ENCODE data around the gene CCDC149.

Gene CCDC149

DNA sequence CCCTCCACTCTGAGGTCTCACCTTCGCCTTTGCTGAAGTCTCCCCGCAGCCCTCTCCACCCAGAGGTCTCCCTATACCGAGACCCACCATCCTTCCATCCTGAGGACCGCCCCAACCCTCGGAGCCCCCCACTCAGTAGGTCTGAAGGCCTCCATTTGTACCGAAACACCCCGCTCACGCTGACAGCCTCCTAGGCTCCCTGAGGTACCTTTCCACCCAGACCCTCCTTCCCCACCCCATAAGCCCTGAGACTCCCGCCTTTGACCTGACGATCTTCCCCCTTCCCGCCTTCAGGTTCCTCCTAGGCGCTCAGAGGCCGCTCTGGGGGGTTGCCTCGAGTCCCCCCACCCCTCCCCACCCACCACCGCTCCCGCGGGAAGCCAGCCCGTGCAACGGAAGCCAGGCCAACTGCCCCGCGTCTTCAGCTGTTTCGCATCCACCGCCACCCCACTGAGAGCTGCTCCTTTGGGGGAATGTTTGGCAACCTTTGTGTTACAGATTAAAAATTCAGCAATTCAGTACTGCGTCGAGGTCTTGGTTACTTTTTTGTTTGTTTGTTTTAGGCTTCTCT is 112.4 kb downstream of the CCDC149 start:
- ChIA-PET CTCF (no interaction called here), POLR2A (interaction anchor here (0.7 kb wide), 1 partner anchor 328 kb away, joined by 3 read pairs; no protein-coding TSS in a partner anchor)
- DNase-seq, result peak in 2 of 3 donors; percentile 35 to 41
- Histone ChIP-seq H3K9me3 (ENCODE audit: control extremely low read depth in 1 of 5, control insufficient read depth in 4 of 5, insufficient read depth in 2 of 5, low read depth in 1 of 5, low read length in 4 of 5) (no peaks in the 10 kb centered on the region), H3K36me3 (ENCODE audit: control insufficient read depth in 4 of 4, insufficient read depth in 4 of 4, low read length in 3 of 4) (no peaks in the 10 kb centered on the region), H3K27me3 (replicated peaks in 2 of 5; ENCODE audit: control insufficient read depth in 4 of 5, insufficient read depth in 5 of 5, low read length in 4 of 5) (peaks cover 0 to 65% (median 42%) of the 10 kb centered on the region in 5 experiments), H3K4me1 (ENCODE audit: control extremely low read depth in 1 of 4, control insufficient read depth in 4 of 4, insufficient read depth in 4 of 4, low read length in 3 of 4) (peaks cover 0 to 14% (median 6%) of the 10 kb centered on the region in 4 experiments), H3K27ac (ENCODE audit: insufficient read depth in 1 of 2, low read depth in 1 of 2, low read length in 2 of 2, poor library complexity in 1 of 2, severe bottlenecking in 2 of 2) (no peak overlapping the region), H3K4me3 (ENCODE audit: control insufficient read depth in 1 of 7, extremely low read depth in 1 of 7, insufficient read depth in 4 of 7, low read depth in 2 of 7, low read length in 6 of 7) (peak overlapping the region in 5 of 7 experiments; percentile 23 to 65 (median 48))
- 8% methylated on average over 12 of the region's 25 CpGs for WGBS (ENCODE audit: insufficient coverage)

GRCh38 chr4:24799544-24800324 is 113.1 kb downstream of the CCDC149 start:
- H3K4me3 ChIP-seq (ENCODE audit: control insufficient read depth in 1 of 7, extremely low read depth in 1 of 7, insufficient read depth in 4 of 7, low read depth in 2 of 7, low read length in 6 of 7), result peak overlapping the region in 5 of 7 experiments; percentile 23 to 65 (median 48)
- ChIA-PET CTCF (no interaction called here), POLR2A (interaction anchor here (0.7 kb wide), 1 partner anchor 327 kb away, joined by 3 read pairs; no protein-coding TSS in a partner anchor)
- 12% methylated on average over 65 of the region's 103 CpGs for WGBS (ENCODE audit: insufficient coverage)
- peak in 2 of 3 donors; percentile 19 to 39 for DNase-seq
- H3K27me3 ChIP-seq (replicated peaks in 2 of 5; ENCODE audit: control insufficient read depth in 4 of 5, insufficient read depth in 5 of 5, low read length in 4 of 5), result peaks cover 0 to 71% (median 42%) of the 10 kb centered on the region in 5 experiments
- peaks cover 0 to 14% (median 6%) of the 10 kb centered on the region in 4 experiments for H3K4me1 ChIP-seq (ENCODE audit: control extremely low read depth in 1 of 4, control insufficient read depth in 4 of 4, insufficient read depth in 4 of 4, low read length in 3 of 4)
- H3K9me3 ChIP-seq (ENCODE audit: control extremely low read depth in 1 of 5, control insufficient read depth in 4 of 5, insufficient read depth in 2 of 5, low read depth in 1 of 5, low read length in 4 of 5), result no peaks in the 10 kb centered on the region
- H3K27ac ChIP-seq (ENCODE audit: insufficient read depth in 1 of 2, low read depth in 1 of 2, low read length in 2 of 2, poor library complexity in 1 of 2, severe bottlenecking in 2 of 2), result no peak overlapping the region
- H3K36me3 ChIP-seq (ENCODE audit: control insufficient read depth in 4 of 4, insufficient read depth in 4 of 4, low read length in 3 of 4), result no peaks in the 10 kb centered on the region

- Histone ChIP-seq H3K27ac (ENCODE audit: insufficient read depth in 1 of 2, low read depth in 1 of 2, low read length in 2 of 2, poor library complexity in 1 of 2, severe bottlenecking in 2 of 2) (no peak overlapping the region), H3K4me3 (ENCODE audit: control insufficient read depth in 1 of 7, extremely low read depth in 1 of 7, insufficient read depth in 4 of 7, low read depth in 2 of 7, low read length in 6 of 7) (no peak overlapping the region), H3K9me3 (ENCODE audit: control extremely low read depth in 1 of 5, control insufficient read depth in 4 of 5, insufficient read depth in 2 of 5, low read depth in 1 of 5, low read length in 4 of 5) (no peaks in the 10 kb centered on the region), H3K36me3 (ENCODE audit: control insufficient read depth in 4 of 4, insufficient read depth in 4 of 4, low read length in 3 of 4) (no peaks in the 10 kb centered on the region), H3K27me3 (replicated peaks in 2 of 5; ENCODE audit: control insufficient read depth in 4 of 5, insufficient read depth in 5 of 5, low read length in 4 of 5) (peaks cover 0 to 71% (median 46%) of the 10 kb centered on the region in 5 experiments), H3K4me1 (ENCODE audit: control extremely low read depth in 1 of 4, control insufficient read depth in 4 of 4, insufficient read depth in 4 of 4, low read length in 3 of 4) (peaks cover 0 to 16% (median 8%) of the 10 kb centered on the region in 4 experiments)
- ChIA-PET POLR2A (no interaction called here), CTCF (no interaction called here)
- no peak for DNase-seq
- 87% methylated on average over 7 of the region's 13 CpGs for WGBS (ENCODE audit: insufficient coverage)
Observed at GRCh38 chr4:24799196-24799543, 113.7 kb downstream of the CCDC149 start.

DNA sequence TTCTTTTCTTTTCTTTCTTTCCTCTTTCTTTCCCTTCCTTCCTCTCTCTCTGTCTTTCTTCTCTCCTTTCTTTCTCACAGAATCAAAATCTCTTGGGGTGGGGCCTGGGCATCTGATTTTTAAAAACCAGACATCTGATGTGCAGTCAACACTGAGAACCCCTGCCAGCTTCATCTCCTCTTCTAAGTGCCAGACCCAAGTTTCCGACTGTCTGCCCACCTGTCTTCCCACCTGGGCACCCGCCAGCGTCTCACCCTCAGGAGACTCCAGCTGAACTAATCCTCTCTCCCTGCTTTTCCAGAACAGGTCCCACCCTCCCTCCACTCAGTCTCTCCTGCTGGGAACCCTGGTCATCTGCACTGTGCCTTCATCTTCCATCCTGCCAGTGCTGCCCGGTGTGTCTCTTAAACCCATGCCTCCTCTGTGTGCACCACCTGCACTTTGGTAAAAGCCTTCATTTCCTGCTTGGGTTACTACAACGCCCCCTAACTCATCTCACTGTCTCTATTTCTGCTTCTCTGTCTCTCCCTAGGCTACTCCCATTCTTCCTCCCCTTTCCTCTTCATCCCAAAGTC is 114.7 kb downstream of the CCDC149 start:
- POLR2A ChIA-PET, result no interaction called here
- H3K4me3 ChIP-seq (ENCODE audit: control insufficient read depth in 1 of 7, extremely low read depth in 1 of 7, insufficient read depth in 4 of 7, low read depth in 2 of 7, low read length in 6 of 7), result no peak overlapping the region
- H3K9me3 ChIP-seq (ENCODE audit: control extremely low read depth in 1 of 5, control insufficient read depth in 4 of 5, insufficient read depth in 2 of 5, low read depth in 1 of 5, low read length in 4 of 5), result no peaks in the 10 kb centered on the region
- H3K36me3 ChIP-seq (ENCODE audit: control insufficient read depth in 4 of 4, insufficient read depth in 4 of 4, low read length in 3 of 4), result no peaks in the 10 kb centered on the region
- H3K27ac ChIP-seq (ENCODE audit: insufficient read depth in 1 of 2, low read depth in 1 of 2, low read length in 2 of 2, poor library complexity in 1 of 2, severe bottlenecking in 2 of 2), result no peak overlapping the region
- no peak for DNase-seq
- H3K4me1 ChIP-seq (ENCODE audit: control extremely low read depth in 1 of 4, control insufficient read depth in 4 of 4, insufficient read depth in 4 of 4, low read length in 3 of 4), result peaks cover 5 to 20% (median 9%) of the 10 kb centered on the region in 4 experiments
- peaks cover 0 to 71% (median 46%) of the 10 kb centered on the region in 5 experiments for H3K27me3 ChIP-seq (replicated peaks in 2 of 5; ENCODE audit: control insufficient read depth in 4 of 5, insufficient read depth in 5 of 5, low read length in 4 of 5)
- CTCF ChIA-PET, result no interaction called here
- WGBS (ENCODE audit: insufficient coverage), result 90% methylated on average over 5 of the region's 5 CpGs

- DNase-seq, result no peak
- ChIA-PET POLR2A (no interaction called here), CTCF (no interaction called here)
- H3K4me1 ChIP-seq (ENCODE audit: control extremely low read depth in 1 of 4, control insufficient read depth in 4 of 4, insufficient read depth in 4 of 4, low read length in 3 of 4), result peaks cover 5 to 20% (median 9%) of the 10 kb centered on the region in 4 experiments
- H3K4me3 ChIP-seq (ENCODE audit: control insufficient read depth in 1 of 7, extremely low read depth in 1 of 7, insufficient read depth in 4 of 7, low read depth in 2 of 7, low read length in 6 of 7), result no peak overlapping the region
- H3K36me3 ChIP-seq (ENCODE audit: control insufficient read depth in 4 of 4, insufficient read depth in 4 of 4, low read length in 3 of 4), result no peaks in the 10 kb centered on the region
- no peak overlapping the region for H3K27ac ChIP-seq (ENCODE audit: insufficient read depth in 1 of 2, low read depth in 1 of 2, low read length in 2 of 2, poor library complexity in 1 of 2, severe bottlenecking in 2 of 2)
- no peaks in the 10 kb centered on the region for H3K9me3 ChIP-seq (ENCODE audit: control extremely low read depth in 1 of 5, control insufficient read depth in 4 of 5, insufficient read depth in 2 of 5, low read depth in 1 of 5, low read length in 4 of 5)
- H3K27me3 ChIP-seq (replicated peaks in 2 of 5; ENCODE audit: control insufficient read depth in 4 of 5, insufficient read depth in 5 of 5, low read length in 4 of 5), result peaks cover 0 to 65% (median 42%) of the 10 kb centered on the region in 5 experiments
Observed at GRCh38 chr4:24796620-24797019, 116.2 kb downstream of the CCDC149 start.

DNA sequence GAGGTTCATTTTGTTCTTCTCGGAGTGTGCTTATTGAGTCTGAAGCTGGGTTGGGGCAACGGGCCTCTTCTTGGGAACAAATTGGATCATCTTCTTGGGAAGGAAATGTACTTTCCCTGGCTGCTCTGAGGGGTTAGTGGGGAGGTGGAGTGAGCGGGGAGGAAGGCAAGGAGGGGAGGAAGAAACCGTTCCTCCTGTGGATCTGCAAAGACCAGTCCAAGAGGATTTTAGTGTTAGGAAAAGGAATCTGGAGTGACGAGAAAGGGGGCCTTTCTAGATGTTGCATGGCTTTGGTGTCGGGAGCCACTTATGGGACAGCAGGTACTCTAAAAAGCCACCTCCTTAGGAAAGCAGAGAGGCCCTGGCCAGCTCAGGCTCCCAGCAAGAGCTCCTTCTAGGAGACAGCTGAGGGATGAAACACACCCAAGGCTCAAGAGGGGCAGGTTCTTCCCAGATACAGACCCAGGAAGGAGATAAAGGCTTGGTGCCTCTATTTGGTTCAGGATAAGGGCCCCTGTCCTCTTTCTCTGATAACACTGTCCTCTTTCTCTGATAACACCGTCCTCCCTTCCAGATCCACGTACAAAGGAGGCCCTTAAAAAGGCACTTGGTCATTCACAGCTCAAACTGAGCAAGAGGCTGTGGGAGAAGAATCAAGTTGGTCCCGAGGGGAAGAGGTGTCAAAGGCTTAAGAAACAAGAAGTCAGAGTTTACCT is 117.0 kb downstream of the CCDC149 start:
- WGBS (ENCODE audit: insufficient coverage), result 86% methylated on average over 6 of the region's 9 CpGs
- Histone ChIP-seq H3K4me3 (ENCODE audit: control insufficient read depth in 1 of 7, extremely low read depth in 1 of 7, insufficient read depth in 4 of 7, low read depth in 2 of 7, low read length in 6 of 7) (no peak overlapping the region), H3K4me1 (ENCODE audit: control extremely low read depth in 1 of 4, control insufficient read depth in 4 of 4, insufficient read depth in 4 of 4, low read length in 3 of 4) (peaks cover 5 to 19% (median 9%) of the 10 kb centered on the region in 4 experiments)

More for the DNA sequence above, 117.0 kb downstream of the CCDC149 start:
- peaks cover 0 to 58% (median 36%) of the 10 kb centered on the region in 5 experiments for H3K27me3 ChIP-seq (replicated peaks in 2 of 5; ENCODE audit: control insufficient read depth in 4 of 5, insufficient read depth in 5 of 5, low read length in 4 of 5)
- H3K9me3 ChIP-seq (ENCODE audit: control extremely low read depth in 1 of 5, control insufficient read depth in 4 of 5, insufficient read depth in 2 of 5, low read depth in 1 of 5, low read length in 4 of 5), result no peaks in the 10 kb centered on the region
- no peaks in the 10 kb centered on the region for H3K36me3 ChIP-seq (ENCODE audit: control insufficient read depth in 4 of 4, insufficient read depth in 4 of 4, low read length in 3 of 4)
- ChIA-PET POLR2A (no interaction called here), CTCF (no interaction called here)
- no peak for DNase-seq
- H3K27ac ChIP-seq (ENCODE audit: insufficient read depth in 1 of 2, low read depth in 1 of 2, low read length in 2 of 2, poor library complexity in 1 of 2, severe bottlenecking in 2 of 2), result no peak overlapping the region
